Measurements from ENCODE around the gene IGLL1. TPM values are rescaled to one million over a fixed set of nuclear protein-coding genes. Genes with fewer than 3 reads are reported as not detected.

IGLL1 gene
- total RNA-seq, 2 experiments from 2014 or later = not detected

- ChIA-PET POLR2A (no interaction called here), CTCF (no interaction called here)
These were observed 47.4 kb downstream of the IGLL1 start for GRCh38 chr22:23532731-23533130.

DNA sequence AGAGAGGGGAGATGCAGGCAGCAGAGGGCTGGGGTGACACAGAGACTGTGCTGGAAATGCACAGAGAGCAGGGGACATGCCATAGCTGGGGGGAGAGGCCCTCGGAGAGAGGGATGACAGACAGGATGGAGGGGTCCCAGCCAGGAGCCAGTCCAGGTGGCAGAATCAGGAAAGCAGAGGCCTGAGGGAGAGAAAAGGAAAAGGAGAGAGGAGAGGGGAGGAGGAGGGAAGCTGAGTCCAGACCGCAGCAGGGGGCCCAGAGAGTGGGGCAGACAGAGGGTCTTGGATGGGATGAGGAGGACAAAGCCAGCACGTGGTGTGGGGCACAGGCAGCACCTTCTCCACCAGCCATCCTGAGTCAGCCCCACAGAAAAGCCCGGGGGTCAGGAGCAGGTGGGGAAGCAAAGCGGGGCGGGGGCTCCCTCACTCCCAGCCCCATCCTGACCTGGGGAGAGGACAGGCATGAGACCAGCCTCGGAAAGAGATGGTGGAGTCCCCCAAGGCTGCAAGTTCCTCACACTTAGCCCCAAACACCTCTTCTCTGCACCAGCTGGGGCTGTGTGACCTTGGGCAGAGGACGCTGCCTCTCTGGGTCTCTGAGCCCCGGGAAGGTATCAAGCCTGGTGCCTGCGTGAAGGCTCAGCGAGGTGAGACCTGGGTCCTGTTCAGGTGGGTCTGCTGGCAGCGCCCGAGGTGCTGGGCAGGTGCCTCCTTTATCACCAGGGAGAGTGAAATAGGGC, 48.0 kb downstream of the IGLL1 start:
- ChIA-PET POLR2A (no interaction called here), CTCF (no interaction called here)

DNA sequence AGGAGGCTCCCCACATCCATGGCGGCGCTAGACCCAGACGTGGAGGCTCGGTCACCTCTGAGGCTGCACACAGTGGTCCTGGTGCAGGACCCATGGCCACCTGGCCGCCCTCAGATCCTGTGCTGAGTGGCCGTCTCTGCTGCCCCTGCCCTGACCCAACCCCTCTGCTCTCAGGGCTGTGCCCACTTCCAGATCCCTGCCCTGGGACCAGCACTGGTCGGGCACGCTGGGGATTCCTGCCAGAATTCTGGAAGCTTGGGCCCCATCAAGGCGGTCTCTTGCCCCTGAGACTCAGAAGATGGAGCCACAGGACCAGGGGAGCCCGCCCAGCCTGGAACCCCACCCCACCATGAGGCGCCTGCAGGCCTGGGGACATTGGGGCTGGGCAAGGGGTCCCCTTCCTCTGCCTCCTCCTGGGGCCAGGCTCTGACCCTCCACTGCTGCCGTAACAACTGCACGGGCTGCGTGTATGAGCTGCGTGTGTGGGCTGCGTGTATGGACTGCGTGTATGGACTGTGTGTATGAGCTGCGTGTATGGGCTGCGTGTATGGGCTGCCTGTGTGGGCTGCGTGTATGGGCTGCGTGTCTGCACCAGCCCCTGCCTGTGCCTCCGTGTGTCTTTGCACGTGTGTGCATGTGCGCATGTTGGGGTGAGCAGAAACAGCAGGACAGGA, 48.7 kb downstream of the IGLL1 start:
- POLR2A ChIA-PET = no interaction called here
- CTCF ChIA-PET = no interaction called here

- ChIA-PET POLR2A (no interaction called here), CTCF (no interaction called here)
These were observed 49.3 kb downstream of the IGLL1 start for GRCh38 chr22:23530766-23531282.

- CTCF ChIA-PET = interaction anchor here (0.6 kb wide), 1 partner anchor 356 kb away, joined by 4 read pairs; no protein-coding TSS in a partner anchor
- POLR2A ChIA-PET = no interaction called here
These were observed 50.0 kb downstream of the IGLL1 start for GRCh38 chr22:23530106-23530505.

DNA sequence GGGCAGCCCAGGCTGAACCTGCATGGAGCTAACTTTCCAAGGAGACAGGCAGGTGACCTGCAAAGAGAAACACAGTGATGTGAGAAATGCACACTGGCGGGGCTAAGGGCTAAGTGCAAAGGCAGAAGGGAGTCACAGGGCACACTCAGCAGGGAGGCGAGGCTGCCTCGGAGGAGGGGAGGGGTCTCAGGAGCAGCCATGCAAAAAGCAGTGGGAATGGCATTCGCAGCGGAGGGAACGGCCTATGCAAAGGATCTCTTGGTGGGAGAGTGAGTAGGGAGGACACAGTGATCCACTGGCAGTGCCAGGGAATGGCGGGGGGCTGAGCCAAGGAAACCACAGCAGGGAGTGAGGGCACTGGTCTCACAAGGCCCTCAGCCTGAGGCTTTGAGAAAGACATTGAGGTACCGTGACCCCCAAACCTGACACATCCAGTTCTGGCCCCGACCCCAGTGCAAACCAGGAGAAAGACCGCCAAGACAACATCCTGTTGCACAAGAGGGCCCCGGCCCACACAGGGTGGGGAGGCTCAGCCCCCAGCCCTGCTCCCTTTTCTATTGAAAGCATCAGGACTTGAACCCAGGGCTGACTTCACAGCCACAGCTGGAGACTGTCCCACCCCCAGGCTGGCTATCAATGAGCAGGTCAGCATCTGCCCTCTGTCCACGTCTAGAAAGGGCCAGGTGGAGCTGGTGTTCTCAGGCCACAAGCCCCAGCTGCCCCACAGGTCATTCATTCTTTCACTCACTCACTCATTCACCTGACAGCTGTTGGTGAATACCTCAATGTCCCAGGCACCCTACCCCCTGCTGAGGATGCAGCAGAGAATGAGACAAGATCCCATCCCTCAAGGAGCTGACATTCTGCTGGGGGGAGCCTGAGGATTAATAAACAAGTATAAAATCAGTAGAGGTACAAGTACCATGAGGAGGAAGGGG, 50.7 kb downstream of the IGLL1 start:
- POLR2A ChIA-PET = no interaction called here
- CTCF ChIA-PET = interaction anchor here (0.6 kb wide), 1 partner anchor 356 kb away, joined by 4 read pairs; no protein-coding TSS in a partner anchor

DNA sequence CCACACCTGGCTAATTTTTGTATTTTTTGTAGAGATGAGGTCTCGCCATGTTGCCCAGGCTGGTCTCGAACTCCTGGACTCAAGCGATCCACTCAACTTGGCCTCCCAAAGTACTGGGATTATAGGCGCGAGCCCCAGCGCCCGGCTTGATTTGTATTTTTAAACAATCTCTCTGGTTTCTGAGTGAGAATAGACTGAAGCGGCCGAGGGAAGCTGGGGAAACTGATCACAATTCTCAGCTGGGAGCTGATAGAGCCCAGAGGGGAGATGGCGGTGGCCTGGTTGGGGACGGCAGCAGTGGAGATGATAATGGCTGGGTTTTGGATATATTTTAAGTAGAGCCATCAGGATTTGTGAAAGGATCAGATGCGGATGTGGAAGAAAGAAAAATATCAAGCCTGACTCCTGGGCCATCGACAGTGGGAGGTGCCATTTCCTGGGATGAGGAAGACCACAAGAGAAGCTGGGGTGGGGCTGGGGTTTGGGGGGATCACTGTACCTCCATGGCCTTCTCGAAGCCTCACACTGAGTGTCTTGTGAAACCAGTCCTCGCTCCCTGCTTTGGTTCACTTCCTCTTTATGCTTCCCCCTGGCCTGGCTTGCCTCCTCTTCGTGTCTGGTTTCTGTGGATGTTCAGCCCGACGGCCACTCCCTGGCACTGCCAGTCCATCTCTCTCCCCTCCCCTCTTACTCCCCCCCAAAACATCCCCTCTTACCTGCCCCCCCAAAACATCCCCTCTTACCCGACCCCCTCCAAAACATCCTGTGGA, 51.9 kb downstream of the IGLL1 start:
- POLR2A ChIA-PET = no interaction called here
- CTCF ChIA-PET = no interaction called here

DNA sequence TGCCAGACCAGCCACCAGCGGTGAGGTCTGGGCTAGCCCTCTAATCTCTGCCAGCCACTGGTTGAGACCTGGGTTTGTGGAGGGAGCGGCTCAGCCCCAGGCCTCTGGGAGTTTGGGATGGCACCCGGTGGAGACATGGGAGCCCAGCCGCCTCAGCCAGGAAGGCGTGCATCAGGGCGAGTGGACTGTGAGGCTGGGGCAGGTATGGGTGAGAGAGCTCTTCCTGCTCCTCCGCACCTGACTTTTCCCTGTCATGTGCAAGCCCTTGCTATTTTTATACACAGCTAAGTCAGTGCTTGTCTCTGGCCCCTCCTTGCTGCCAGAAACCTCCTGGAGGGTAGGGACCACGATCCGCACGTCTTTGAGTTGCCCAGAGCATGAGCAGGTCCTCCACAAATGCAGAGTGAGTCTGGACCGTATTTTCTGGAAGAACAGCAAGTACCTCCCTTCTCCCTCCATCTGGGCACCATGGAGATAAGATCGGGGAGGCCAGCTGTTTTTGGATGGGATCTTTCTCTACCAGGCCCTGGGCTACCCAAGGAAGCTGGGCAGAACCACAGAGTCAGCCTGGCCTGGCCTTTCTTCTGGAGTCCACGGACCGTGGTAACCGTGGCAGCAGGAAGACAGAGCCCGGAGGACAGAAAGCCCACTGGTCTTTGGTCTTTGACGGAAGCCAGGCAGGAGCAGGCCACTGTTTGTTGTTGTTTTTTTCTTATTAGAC, 53.3 kb downstream of the IGLL1 start:
- POLR2A ChIA-PET = no interaction called here

GRCh38 chr22:23525510-23525909, 54.6 kb downstream of the IGLL1 start:
- POLR2A ChIA-PET = no interaction called here

More for the DNA sequence above, 53.3 kb downstream of the IGLL1 start:
- CTCF ChIA-PET = no interaction called here

GRCh38 chr22:23524226-23524625, 55.9 kb downstream of the IGLL1 start:
- ChIA-PET CTCF (interaction anchor here (1.2 kb wide), 1 partner anchor 15 kb away, joined by 3 read pairs; no protein-coding TSS in a partner anchor), POLR2A (no interaction called here)

More at GRCh38 chr22:23525510-23525909, 54.6 kb downstream of the IGLL1 start:
- CTCF ChIA-PET = no interaction called here

DNA sequence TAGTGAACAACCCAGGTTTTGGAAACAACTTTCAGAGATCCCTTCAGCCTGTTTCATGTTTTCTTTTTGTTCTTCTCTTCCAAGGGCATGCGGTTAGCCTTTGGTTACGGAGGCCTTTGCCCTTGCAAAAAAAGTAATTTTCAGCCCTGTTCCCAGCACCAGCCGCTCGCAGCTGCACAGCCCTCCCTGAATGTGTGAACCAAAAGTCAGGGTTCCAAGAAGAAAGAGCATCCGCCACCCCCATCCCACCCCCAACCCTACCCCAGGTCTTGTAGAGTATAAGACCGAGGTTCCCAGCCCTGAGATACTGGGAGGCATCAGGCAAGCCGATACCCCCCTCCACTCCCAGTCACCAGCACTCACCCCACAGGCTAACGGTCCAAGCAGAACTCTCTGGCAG, 56.4 kb downstream of the IGLL1 start:
- POLR2A ChIA-PET = no interaction called here
- CTCF ChIA-PET = interaction anchor here (1.2 kb wide), 1 partner anchor 15 kb away, joined by 3 read pairs; no protein-coding TSS in a partner anchor

Other genes starting within 250 kb of the IGLL1 start
- under 1 TPM in 1 of 2 experiments, not detected in 1; 0.19 TPM for gene DRICH1, start 52.0 kb upstream of the IGLL1 start, total RNA-seq
- gene RGL4, start 110.7 kb upstream of the IGLL1 start, total RNA-seq = 1 to 10 TPM; 6.6 to 7.1 TPM
- 1 to 10 TPM; 3.4 to 3.5 TPM for gene ZNF70, start 170.8 kb upstream of the IGLL1 start, total RNA-seq
- gene VPREB3, start 174.1 kb upstream of the IGLL1 start, total RNA-seq = not detected
- under 1 TPM; 0.78 to 0.84 TPM for gene C22orf15, start 182.7 kb upstream of the IGLL1 start, total RNA-seq
- 100 to 1,000 TPM; 191 to 203 TPM for gene CHCHD10, start 187.7 kb upstream of the IGLL1 start, total RNA-seq
- under 1 TPM; 0.42 to 0.74 TPM for gene MMP11, start 192.6 kb upstream of the IGLL1 start, total RNA-seq
- gene SMARCB1, start 206.7 kb upstream of the IGLL1 start, total RNA-seq = 100 to 1,000 TPM; 102 to 104 TPM

Data from activated CD8-positive, alpha-beta memory T cell treated with anti-CD3 and anti-CD28 coated beads for 36 hours (primary cell).